Neuronal stem cell (in vitro differentiated cells): Measurements from ENCODE around the gene MYOCD.

Experiments used
- DNase-seq: peaks from one replicate; pipeline ENCODE4 v3.0.0-alpha.2; 2013; ENCODE audit warnings: low spot score
- H2AFZ ChIP-seq: one replicate; pipeline ENCODE4 v1.6.1; 2013; ENCODE audit warnings: mild to moderate bottlenecking, low read length, inconsistent platforms
- H2AK5ac ChIP-seq: 2 replicates; pipeline ENCODE4 v1.6.1; 2013; ENCODE audit warnings: low read depth, mild to moderate bottlenecking, inconsistent platforms, low read length, moderate library complexity, mixed read lengths
- H2BK120ac ChIP-seq: 2 replicates; pipeline ENCODE4 v1.6.1; 2013; ENCODE audit warnings: low read depth, mild to moderate bottlenecking, inconsistent platforms, low read length, moderate library complexity, mixed read lengths
- H2BK12ac ChIP-seq: one replicate; pipeline ENCODE4 v1.6.1; 2013; ENCODE audit warnings: low read length, inconsistent platforms
- H2BK15ac ChIP-seq: 2 replicates; pipeline ENCODE4 v1.6.1; 2013; ENCODE audit warnings: mild to moderate bottlenecking, low read length, inconsistent platforms, mixed read lengths
- H2BK5ac ChIP-seq: one replicate; pipeline ENCODE4 v1.6.1; 2013; ENCODE audit warnings: inconsistent platforms, mild to moderate bottlenecking, low read length, moderate library complexity
- H3K14ac ChIP-seq: one replicate; pipeline ENCODE4 v1.6.1; 2013; ENCODE audit warnings: low read length, inconsistent platforms
- H3K18ac ChIP-seq: 2 replicates; pipeline ENCODE4 v1.6.1; 2013; ENCODE audit warnings: low read length, inconsistent platforms
- H3K23ac ChIP-seq: 2 replicates; pipeline ENCODE4 v1.6.1; 2013; ENCODE audit warnings: low read depth, mild to moderate bottlenecking, mixed read lengths, low read length, inconsistent platforms; ENCODE audit not compliant: poor library complexity
- H3K27ac ChIP-seq: replicated peaks from 3 replicates; pipeline ENCODE4 v1.5.1; 2013; ENCODE audit warnings: low read length, inconsistent platforms
- H3K27me3 ChIP-seq, 3 experiments: 2 replicates each; pipeline ENCODE4 v1.6.1; 2013; ENCODE audit warnings: low read length in 3 of 3, mild to moderate bottlenecking in 2 of 3, inconsistent platforms in 1 of 3, low read depth in 1 of 3, mixed read lengths in 1 of 3, moderate library complexity in 1 of 3; ENCODE audit not compliant: control insufficient read depth in 3 of 3, insufficient read depth in 3 of 3
- H3K36me3 ChIP-seq, 2 donors: replicated peaks in 1 of 2; 2 replicates each; pipeline ENCODE4 v1.6.1; 2013; ENCODE audit warnings: low read length in 2 of 2; ENCODE audit not compliant: control insufficient read depth in 2 of 2, insufficient read depth in 2 of 2
- H3K4ac ChIP-seq: 2 replicates; pipeline ENCODE4 v1.6.1; 2013; ENCODE audit warnings: inconsistent platforms, mild to moderate bottlenecking, low read length, moderate library complexity
- H3K4me1 ChIP-seq, 2 donors: 1 replicate in 1 of 2; 2 replicates in 1 of 2; pipeline ENCODE4 v1.6.1; 2013; ENCODE audit warnings: low read length in 2 of 2, low read depth in 1 of 2; ENCODE audit not compliant: control insufficient read depth in 2 of 2, insufficient read depth in 1 of 2
- H3K4me2 ChIP-seq: one replicate; pipeline ENCODE4 v1.6.1; 2013; ENCODE audit warnings: mild to moderate bottlenecking, low read length, inconsistent platforms; ENCODE audit not compliant: insufficient read depth, poor library complexity, severe bottlenecking
- H3K4me3 ChIP-seq, 2 donors: 2 replicates each; pipeline ENCODE4 v1.5.1; 2013; ENCODE audit warnings: low read length in 2 of 2, mild to moderate bottlenecking in 2 of 2, inconsistent platforms in 1 of 2, moderate library complexity in 1 of 2
- H3K79me1 ChIP-seq: one replicate; pipeline ENCODE4 v1.6.1; 2013; ENCODE audit warnings: low read depth, mild to moderate bottlenecking, inconsistent platforms, low read length, moderate library complexity
- H3K9ac ChIP-seq: one replicate; pipeline ENCODE4 v1.6.1; 2013; ENCODE audit warnings: mild to moderate bottlenecking, low read depth, low read length, inconsistent platforms; ENCODE audit not compliant: poor library complexity
- H3K9me3 ChIP-seq, 2 donors: replicated peaks in 1 of 2; 2 replicates each; pipeline versions ENCODE3 to v1.6.1; 2013; ENCODE audit warnings: low read length in 2 of 2, mild to moderate bottlenecking in 2 of 2, inconsistent platforms in 1 of 2, low read depth in 1 of 2, mixed read lengths in 1 of 2, moderate library complexity in 1 of 2; ENCODE audit not compliant: control insufficient read depth in 2 of 2, insufficient read depth in 1 of 2
- H4K8ac ChIP-seq: one replicate; pipeline ENCODE4 v1.6.1; 2013; ENCODE audit warnings: low read depth, mild to moderate bottlenecking, inconsistent platforms, low read length, moderate library complexity
- H4K91ac ChIP-seq: one replicate; pipeline ENCODE4 v1.6.1; 2013; ENCODE audit warnings: low read length, low read depth, mild to moderate bottlenecking, inconsistent platforms; ENCODE audit not compliant: poor library complexity
- WGBS, 2 donors: extraction: QIAGEN DNeasy Blood & Tissue Kit; methylation state at CpG; one replicate each; pipeline ENCODE4 v1.1.7; 2013; ENCODE audit warnings: missing lambda C conversion rate in 2 of 2, mixed read lengths in 1 of 2; ENCODE audit not compliant: insufficient read length in 2 of 2, insufficient replicate concordance in 1 of 2; ENCODE audit errors: extremely low coverage in 2 of 2; 5-methylcytosine and 5-hydroxymethylcytosine counted together

Gene MYOCD

DNA sequence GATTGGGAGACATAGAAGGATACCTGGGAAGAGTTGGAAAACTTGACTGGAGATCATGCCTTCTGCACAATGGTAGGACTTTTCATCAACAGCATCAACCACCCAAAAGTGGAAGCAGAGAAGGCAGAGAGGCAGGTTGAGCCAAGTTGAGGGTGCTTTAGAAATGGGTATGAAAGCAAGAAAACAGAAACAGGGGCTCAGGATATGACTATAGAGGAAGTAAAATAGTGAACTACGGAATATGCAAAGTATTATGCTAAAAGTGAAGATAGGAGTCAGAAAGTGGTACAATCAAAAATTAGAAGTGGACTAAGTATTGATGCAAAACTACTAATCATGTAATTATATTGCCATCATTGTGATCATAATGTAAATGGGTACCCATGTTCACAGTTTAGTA lies 107.5 kb downstream of the MYOCD start:
- H3K9me3 ChIP-seq: no peaks in the 10 kb centered on the region
- H3K14ac ChIP-seq: no peak overlapping the region
- H3K4me1 ChIP-seq: peaks cover 0 to 2% of the 10 kb centered on the region in 2 donors
- H4K8ac ChIP-seq: no peak overlapping the region
- no peak overlapping the region for H3K4ac ChIP-seq
- DNase-seq: no peak
- no peaks in the 10 kb centered on the region for H3K79me1 ChIP-seq
- H2BK12ac ChIP-seq: no peak overlapping the region
- WGBS, 2 donors: no CpG with 5 or more reads among the region's 1 CpG
- H4K91ac ChIP-seq: no peak overlapping the region
- no peak overlapping the region for H2BK120ac ChIP-seq
- no peak overlapping the region for H3K23ac ChIP-seq
- H3K4me3 ChIP-seq: no peak overlapping the region
- H3K36me3 ChIP-seq: no peaks in the 10 kb centered on the region
- H2BK5ac ChIP-seq: no peak overlapping the region
- H3K4me2 ChIP-seq: no peak overlapping the region
- no peak overlapping the region for H2BK15ac ChIP-seq
- no peak overlapping the region for H2AFZ ChIP-seq
- H2AK5ac ChIP-seq: no peak overlapping the region
- no peak overlapping the region for H3K9ac ChIP-seq
- H3K18ac ChIP-seq: no peak overlapping the region
- H3K27me3 ChIP-seq: no peaks in the 10 kb centered on the region
- no peak overlapping the region for H3K27ac ChIP-seq

DNA sequence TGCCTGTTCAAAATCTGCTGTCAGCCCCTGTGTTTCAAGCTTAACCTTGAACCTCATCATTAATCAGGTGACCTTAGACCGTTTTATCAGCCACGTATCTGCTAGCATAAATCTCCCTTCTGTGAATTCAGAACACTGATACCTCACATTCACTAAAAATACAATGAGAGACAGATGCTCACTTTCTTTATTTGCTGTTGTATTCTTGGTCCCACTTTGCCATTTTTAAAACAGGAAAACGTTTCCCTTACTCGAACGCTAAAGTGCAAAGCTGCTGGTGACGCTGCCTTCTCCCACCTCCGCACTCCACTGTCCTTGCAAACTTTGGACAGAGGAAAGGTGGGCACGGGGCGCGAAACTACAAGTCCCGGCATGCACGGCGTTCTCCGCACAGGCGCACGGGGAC lies 123.4 kb downstream of the MYOCD start:
- no CpG with 5 or more reads among the region's 16 CpGs for WGBS, 2 donors
- Histone ChIP-seq H2BK120ac (no peak overlapping the region), H3K9me3 (no peaks in the 10 kb centered on the region), H2BK15ac (no peak overlapping the region), H3K4me2 (peak overlapping the region; percentile 94), H3K14ac (no peak overlapping the region), H2AFZ (peak overlapping the region; percentile 98), H4K91ac (no peak overlapping the region), H3K27me3 (peaks cover 0 to 24% (median 0%) of the 10 kb centered on the region in 3 experiments), H2AK5ac (no peak overlapping the region), H3K4ac (no peak overlapping the region), H4K8ac (no peak overlapping the region), H3K23ac (no peak overlapping the region), H3K36me3 (no peaks in the 10 kb centered on the region), H3K79me1 (peaks cover 2% of the 10 kb centered on the region), H2BK12ac (no peak overlapping the region), H3K27ac (no peak overlapping the region), H3K18ac (no peak overlapping the region), H3K4me1 (peaks cover 0 to 6% of the 10 kb centered on the region in 2 donors), H3K9ac (no peak overlapping the region), H2BK5ac (no peak overlapping the region), H3K4me3 (peak overlapping the region; percentile 59 to 96)
- DNase-seq: no peak

DNA sequence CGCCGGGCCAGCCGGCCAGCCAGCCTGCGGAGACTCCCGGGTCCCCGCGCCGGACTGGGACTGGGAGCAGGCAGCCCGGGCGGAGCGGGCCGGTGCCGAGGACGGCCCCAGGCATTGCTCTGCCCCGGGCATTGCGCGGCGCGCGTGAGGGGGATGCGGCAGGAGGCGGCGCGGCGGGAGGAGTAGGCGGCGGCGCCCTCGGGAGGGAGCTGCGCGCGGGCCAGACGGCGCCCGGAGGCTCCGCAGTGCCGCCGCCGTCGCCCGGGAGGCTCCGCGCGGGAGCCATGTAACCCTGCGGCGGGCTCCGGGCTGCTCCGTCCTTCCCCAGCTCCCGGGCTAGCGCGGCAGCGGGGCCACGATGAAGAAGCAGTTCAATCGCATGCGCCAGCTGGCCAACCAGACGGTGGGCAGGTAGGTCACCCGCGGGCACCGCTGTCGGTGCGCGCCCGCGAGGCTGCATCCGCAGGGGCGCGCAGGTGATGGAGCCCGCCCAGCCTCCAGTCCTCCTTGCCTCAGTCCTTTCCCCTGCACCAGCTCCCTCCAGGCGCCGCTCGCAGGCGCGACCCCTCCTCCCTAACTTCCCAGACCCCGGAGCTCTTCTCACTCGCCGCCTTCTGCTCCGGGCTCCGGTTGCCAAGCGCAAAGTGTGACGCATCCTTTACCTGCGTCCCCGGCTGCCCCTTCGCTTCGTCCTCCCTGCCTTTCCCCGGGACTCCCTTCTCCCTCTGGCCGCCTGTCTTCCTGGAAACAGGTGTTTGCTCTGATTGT lies 124.0 kb downstream of the MYOCD start, which contains the start of gene ARHGAP44:
Gene ARHGAP44, plus strand, starts transcription at position 18 of the 768 bp plus-strand sequence. Its CDS starts 341 bp downstream, at position 359.
- no peak within 1 kb of the TSS for H4K91ac ChIP-seq
- no peak within 1 kb of the TSS for H2BK12ac ChIP-seq
- H3K4ac ChIP-seq: no peak within 1 kb of the TSS
- H3K27me3 ChIP-seq: peaks cover 0 to 27% (median 0%) of the 10 kb centered on the region in 3 experiments
- H3K18ac ChIP-seq: peak within 1 kb of the TSS; percentile 91
- no CpG with 5 or more reads among the region's 86 CpGs for WGBS, 2 donors
- H2BK5ac ChIP-seq: no peak within 1 kb of the TSS
- H3K9me3 ChIP-seq: no peaks in the 10 kb centered on the region
- H3K9ac ChIP-seq: peak within 1 kb of the TSS; percentile 89
- H3K36me3 ChIP-seq: no peaks in the 10 kb centered on the region
- no peak within 1 kb of the TSS for H4K8ac ChIP-seq
- H3K4me2 ChIP-seq: peak within 1 kb of the TSS; percentile 94
- H3K4me1 ChIP-seq: peaks cover 0 to 6% of the 10 kb centered on the region in 2 donors
- H2AFZ ChIP-seq: peak within 1 kb of the TSS; percentile 98
- H3K27ac ChIP-seq: peak within 1 kb of the TSS; percentile 53
- peak within 1 kb of the TSS; percentile 59 to 96 for H3K4me3 ChIP-seq
- peak; percentile 65 for DNase-seq
- no peak within 1 kb of the TSS for H2BK120ac ChIP-seq
- peak within 1 kb of the TSS; percentile 1 for H3K23ac ChIP-seq
- no peak within 1 kb of the TSS for H2AK5ac ChIP-seq
- peak within 1 kb of the TSS; percentile 90 for H3K14ac ChIP-seq
- H2BK15ac ChIP-seq: no peak within 1 kb of the TSS
- H3K79me1 ChIP-seq: peaks cover 3% of the 10 kb centered on the region

DNA sequence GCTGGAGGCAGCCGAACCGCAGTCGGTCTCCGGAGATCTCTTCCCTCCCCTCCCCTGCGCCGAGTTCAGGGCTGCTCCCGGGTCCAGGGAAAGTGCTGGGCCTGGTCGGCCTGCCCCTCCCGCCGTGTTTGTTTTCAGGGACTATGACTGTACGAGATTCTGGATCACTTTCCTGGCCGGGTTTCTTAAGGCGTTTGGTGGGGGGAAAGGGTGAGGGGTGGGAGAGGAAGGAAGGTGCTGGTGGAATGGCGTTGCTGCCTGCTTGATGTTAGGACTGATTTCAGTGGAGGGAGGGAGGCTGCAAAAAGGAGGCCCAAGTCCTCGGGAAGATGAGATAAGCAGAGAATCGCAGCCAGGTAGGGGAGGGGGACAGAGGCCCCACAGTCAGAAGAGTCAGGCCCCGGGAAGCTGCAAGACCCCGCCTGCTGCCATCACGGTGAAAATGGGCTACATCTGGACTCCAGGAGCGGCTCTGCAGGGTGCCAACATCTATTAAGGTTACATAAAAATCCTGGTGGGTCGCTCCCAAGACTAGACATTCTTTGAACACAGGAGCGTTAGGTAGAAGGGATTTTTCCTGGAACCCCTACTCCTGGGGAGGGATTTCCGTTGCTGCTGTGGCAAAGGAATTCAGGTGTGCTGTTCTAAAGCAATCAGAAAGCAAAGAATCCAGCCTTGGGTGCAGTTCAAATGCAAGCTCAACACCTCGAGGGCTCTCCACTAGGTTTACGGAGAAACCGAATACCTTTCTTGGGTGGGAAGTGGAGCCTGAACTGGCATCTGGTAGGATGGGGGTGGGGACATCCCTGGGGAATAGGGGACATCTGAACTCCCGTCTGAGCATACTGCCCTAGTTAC lies 124.8 kb downstream of the MYOCD start:
- Histone ChIP-seq H3K9ac (peak overlapping the region; percentile 89), H3K14ac (no peak overlapping the region), H3K4ac (no peak overlapping the region), H3K27me3 (peaks cover 0 to 27% (median 0%) of the 10 kb centered on the region in 3 experiments), H2AK5ac (no peak overlapping the region), H2AFZ (peak overlapping the region; percentile 98), H4K91ac (no peak overlapping the region), H4K8ac (no peak overlapping the region), H3K9me3 (no peaks in the 10 kb centered on the region), H3K36me3 (no peaks in the 10 kb centered on the region), H3K4me2 (peak overlapping the region; percentile 94), H2BK15ac (no peak overlapping the region), H2BK5ac (no peak overlapping the region), H3K79me1 (peaks cover 3% of the 10 kb centered on the region), H3K18ac (peak overlapping the region; percentile 33), H2BK12ac (no peak overlapping the region), H3K27ac (no peak overlapping the region), H3K23ac (peak overlapping the region; percentile 1), H3K4me3 (peak overlapping the region; percentile 59 to 96), H2BK120ac (no peak overlapping the region), H3K4me1 (peaks cover 0 to 6% of the 10 kb centered on the region in 2 donors)
- WGBS, 2 donors: no CpG with 5 or more reads among the region's 27 CpGs
- DNase-seq: peak; percentile 6
